HuH-7.5 (cell line): ENCODE results near the gene POLR2E.
"Not testable (repeated sequence)": the region's sequence is repeated elsewhere in the genome, so short reads cannot be mapped to it uniquely, and the experiment has no call there.

Experiments
- DNase-seq: peaks from one replicate; pipeline ENCODE4 v3.0.0; 2011; ENCODE audit warnings: low spot score

POLR2E gene

DNA sequence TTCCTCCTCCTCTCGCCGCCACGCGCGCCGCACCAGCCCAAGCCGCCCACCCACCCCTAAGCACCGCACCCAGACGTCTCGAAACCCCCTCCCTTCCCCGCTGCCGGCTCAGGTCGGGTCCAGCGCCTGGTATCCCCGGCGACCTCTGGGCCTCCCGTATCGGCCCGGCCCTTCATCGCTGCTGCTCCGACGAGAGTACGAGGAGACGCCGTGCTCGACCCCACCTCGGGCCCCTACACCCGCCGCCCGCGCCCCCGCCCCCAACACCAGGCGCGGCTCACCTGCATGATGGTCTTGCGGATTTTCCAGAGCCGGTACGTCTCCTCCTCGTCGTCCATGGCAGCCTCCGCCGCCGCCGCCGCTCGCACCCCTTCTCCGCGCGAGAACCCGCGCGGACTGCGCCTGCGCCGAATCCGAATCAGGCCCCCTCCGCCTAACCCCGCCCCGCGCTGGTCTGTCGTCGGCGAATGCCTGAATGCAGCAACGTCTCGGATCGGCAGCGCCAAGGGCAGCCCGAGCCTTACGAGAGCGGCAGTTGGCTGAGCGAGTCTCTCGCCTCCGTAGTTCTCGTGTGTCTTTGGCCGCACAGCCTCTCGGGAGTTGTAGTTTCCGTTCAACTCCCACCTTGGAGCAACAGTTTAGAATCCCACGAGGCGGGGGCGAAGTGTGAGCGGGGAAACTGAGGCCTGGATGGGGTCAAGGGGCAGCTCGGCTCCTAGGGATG, at the start of gene POLR2E:
POLR2E (minus strand) TSS at position 398 of the 724 bp plus-strand sequence; CDS start at position 338, 60 bp downstream.
- DNase-seq = peak; percentile 96

DNA sequence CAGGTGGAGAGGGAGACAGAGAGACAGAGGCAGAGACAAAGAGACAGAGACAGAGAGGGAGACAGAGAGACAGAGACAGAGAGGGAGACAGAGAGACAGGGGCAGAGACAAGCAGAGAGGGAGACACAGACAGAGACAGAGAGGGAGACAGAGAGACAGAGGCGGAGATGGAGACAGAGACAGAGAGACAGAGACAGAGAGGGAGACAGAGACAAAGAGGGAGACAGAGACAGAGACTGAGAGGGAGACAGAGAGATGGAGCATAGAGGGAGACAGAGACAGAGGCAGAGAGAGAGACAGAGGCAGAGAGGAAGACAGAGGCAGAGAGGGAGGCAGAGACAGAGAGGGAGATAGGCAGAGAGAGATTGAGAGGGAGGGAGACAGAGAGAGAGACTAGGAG, 49.6 kb upstream of the POLR2E start:
- DNase-seq = no peak

DNA sequence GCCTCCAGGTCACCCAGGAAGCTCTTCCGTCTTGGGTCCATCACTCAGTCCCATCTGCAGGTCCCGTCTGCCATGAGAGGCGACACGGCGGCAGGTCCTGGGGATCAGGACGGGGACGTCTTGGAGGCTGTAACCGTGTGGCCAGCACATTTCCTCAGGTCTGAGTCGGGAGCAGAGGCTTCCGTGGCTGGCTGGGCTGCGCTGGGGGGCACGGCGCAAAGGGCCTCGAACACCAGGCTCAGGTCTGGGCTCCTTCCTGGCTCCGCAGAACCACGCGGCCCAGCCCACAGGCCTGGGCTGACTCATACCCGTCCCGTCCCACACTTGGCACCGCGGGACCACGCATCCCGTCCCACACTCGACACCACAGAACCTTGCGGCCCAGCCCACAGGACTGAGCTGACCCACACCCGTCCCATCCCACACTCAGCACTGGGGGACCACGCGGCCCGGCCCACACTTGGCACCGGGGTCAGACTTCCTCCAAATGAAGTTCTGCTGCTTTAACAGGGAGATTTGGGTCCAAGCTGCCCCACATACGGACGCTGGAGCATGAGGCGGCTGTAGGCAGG, 48.7 kb upstream of the POLR2E start:
- DNase-seq = no peak

DNA sequence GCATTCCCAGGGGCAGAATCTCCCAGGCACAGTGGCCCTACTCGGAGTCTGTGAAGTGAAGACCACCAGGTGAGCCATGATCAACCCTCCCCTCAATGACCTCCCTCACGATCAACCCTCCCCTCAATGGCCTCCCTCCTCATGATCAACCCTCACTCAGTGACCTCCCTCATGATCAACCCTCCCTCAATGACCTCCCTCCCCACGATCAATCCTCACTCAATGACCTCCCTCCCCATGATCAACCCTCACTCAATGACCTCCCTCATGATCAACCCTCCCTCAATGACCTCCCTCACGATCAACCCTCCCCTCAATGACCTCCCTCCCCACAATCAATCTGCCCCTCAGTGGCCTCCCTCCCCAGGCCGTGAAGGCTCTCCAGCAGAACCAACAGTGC, 46.8 kb upstream of the POLR2E start:
- DNase-seq = no peak

GRCh38 chr19:1140272-1141027, 45.3 kb upstream of the POLR2E start:
- DNase-seq = no peak

- DNase-seq = no peak
Measured at GRCh38 chr19:1139126-1139525, 44.0 kb upstream of the POLR2E start.

GRCh38 chr19:1138121-1138520, 42.9 kb upstream of the POLR2E start:
- no peak for DNase-seq

GRCh38 chr19:1136621-1137317, 41.6 kb upstream of the POLR2E start:
- DNase-seq = no peak

DNA sequence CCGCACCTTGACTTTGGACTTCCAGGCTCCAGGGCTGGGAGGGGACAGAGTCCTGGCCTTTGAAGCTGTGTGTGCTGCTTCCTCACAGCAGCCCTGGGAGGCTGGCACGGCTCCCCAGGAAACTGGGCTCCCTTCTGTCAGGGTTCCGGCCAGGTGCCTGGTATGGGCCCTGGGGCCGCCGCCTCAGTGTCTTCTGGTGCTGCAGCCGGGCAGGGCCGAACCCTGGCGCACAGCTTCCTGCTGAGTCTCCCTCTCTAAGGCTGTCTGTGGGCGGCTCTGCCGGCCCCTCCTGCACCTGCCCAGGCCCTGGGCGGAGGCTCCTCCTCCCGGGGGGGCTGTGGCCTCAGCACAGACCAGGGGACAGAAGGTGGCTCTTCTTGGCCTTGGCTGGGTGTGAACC, 41.0 kb upstream of the POLR2E start:
- no peak for DNase-seq

- no peak for DNase-seq
Measured at GRCh38 chr19:1135454-1135853, 40.3 kb upstream of the POLR2E start.

GRCh38 chr19:1134431-1134830, 39.3 kb upstream of the POLR2E start:
- no peak for DNase-seq

GRCh38 chr19:1133471-1133929, 38.3 kb upstream of the POLR2E start:
- no peak for DNase-seq

DNA sequence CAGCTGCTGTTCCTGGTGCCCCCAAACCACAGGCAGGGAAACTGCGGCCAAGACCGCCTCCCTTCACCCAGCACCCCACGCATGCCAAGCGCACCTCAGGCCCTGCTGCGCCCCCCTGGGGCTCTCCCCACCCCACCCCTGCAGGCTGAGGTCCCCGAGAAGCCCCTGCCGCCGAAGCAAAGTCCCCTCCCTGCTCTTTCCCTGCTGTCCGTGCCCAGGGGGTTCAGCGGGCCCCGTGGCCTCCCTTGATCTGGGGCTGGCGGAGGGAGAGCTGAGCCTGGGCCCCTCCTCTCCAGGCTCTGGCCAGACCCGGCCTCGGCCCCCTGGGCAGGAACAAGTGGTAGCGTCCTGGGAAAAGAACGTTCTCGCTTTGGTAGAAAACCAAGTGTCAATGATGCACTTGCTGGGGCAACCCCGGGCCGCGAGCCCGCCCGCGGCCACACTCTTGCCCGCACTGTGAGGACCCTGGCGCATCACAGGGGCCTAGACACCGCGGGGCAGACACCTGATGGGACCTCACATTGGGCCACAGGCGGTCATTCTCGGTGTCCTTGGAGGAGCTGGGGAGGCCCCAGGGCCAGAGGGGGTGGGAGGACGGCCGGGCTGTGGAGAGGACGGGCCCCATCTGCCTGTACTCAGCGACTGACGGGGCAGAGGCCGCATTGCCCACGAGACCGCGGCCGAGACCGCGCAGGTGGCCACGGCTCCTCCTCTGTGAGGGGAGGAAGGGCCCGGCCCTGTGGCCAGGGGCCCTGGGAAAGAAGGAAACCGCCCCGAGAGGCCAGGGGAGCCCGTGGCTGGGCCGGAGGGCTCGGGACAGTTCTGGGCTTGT, 37.6 kb upstream of the POLR2E start:
- DNase-seq = no peak

DNA sequence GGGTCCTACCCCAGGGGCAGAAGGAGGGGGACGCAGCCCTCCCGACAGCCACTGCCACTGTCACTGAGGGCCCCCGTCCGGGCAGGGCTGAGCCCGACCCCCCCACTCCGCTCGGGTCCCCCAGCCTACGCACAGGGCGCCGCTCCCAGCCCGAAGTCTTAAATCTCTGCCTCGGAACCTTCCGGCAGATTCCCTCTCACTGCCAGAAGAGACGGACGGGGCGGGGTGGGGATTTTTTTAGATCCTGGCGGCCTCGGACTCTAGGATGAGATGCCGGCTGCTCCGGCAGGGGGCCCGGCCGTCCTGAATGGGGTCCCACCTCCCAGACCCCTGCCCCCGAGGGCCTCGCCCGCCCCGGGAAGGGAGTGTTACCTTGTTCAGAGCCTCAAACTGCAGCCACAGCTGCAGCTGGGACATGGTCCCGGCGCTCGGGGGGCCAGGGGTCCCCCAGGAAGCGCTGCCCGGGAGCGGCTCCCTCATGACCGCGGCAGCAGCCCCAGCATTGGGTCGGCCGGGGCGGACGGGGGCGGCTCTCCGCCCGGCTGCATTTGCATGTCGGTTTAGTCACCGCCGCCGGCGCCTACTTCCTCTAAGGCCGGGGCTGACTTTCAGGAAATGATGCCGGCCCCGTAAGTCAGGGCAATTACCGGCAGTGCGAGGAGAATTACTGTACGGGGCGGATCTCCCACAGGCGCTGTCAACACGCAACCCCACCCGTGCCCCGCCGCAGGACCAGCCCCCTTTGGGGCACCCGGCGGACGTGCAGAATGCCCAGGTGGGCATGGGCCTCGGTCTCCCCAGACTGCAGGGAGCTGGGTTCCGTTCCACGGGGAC, 36.8 kb upstream of the POLR2E start:
- no peak for DNase-seq

DNA sequence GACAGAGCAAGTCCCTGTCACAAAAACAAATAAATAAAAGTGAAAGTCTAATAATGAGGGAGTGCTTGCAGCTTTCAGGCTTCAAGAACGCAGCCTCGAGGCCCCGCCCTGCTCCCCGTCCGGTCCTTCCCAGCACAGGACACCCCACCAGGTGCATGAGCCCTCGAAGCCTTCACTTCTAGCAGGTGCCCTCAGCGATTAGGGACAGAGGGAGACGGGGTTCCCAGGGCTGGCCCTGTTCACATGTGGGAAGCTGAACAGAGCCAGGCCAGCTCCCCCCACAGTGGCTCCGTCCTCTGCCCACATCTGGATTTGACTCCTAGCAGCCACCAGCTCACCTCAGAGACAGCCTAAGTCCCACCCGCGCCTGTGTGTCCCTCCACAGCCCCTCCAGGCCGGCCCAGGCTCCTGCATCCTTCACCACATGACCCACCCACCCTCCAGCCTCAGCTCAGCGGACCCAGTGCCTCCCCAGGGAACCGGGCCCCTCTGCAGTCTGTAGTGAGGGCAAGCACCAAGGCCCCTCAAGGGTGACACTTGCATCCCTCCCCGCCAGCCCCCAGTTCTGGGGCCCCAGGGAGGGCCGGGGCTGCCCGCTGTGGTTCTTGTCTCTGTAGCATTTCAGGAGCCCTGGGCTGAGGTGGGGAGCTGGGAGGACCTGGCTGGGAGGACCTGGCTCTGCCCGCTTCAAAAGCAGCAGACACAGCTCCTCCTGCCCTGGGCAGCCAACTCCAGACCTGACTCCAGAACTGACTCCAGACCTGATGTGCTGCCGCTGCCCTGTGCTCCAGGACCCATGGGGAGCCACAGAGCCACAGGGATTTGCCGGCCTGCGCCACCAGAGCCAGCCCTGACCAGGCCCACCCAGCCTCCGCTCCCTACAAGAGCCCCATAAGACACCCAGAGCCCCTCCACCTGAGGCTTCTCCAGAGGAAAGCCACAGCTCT, 35.9 kb upstream of the POLR2E start:
- DNase-seq = no peak

DNA sequence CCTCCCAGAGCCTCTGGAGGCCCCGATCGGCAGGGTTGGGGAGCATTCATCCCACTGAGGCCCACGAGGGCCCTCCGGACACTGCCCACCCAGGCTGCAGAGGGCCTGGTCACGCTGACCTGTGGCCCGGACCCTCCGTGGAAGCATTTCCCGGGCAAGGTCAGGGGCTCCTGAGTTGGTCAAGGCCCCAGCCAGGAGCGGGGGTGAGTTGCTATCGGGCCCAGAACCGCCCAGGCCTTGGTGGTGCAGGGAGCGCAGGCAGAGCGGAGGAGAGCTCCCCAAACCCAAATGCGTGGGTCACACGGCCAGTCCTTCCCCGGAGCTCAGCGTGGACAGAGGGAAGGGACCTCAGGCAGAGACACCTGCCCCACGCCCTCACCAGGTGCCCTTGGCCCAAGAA, 34.4 kb upstream of the POLR2E start:
- no peak for DNase-seq

DNA sequence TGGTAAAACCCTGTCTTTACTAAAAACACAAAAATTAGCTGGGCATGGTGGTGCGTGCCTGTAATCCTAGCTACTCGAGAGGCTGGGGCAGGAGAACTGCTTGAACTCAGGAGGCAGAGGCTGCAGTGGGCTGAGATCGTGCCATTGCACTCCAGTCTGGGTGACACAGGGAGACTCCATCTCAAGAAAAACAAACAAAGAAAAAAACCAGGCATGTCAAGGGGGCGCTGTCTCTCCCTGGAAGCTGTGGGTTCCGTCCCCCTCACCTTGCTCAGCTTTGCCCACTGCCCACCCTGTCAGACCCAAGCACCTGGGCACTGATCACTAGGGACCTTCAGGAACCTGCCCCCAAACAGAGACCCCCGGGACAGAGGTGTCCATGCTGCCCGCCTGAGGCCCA, 33.9 kb upstream of the POLR2E start:
- DNase-seq = not testable (repeated sequence)

GRCh38 chr19:1128106-1128505, 32.9 kb upstream of the POLR2E start:
- no peak for DNase-seq

GRCh38 chr19:1126984-1127760, 32.0 kb upstream of the POLR2E start:
- no peak for DNase-seq
